Panc1 (cell line): ENCODE results near the gene ADGRB3. TPM values are rescaled to one million over a fixed set of nuclear protein-coding genes. Genes with fewer than 3 reads are reported as not detected.

Source experiments
- ATAC-seq: fragments of 200-7000 bp; cut with Tn5 transposase; 2 replicates; pipeline ENCODE4 v1.9.1; 2020; ENCODE audit warnings: mild to moderate bottlenecking, moderate library complexity
- BruUV-seq: library from RNA; stranded (reverse); fragments of 400-500 nt; replicated peaks from 2 replicates; lab custom pipeline; 2021; lab: Mats Ljungman, UMichigan
- CTCF ChIA-PET: fragments of 300-600 bp; sonication (Branson Sonifier 250); formaldehyde crosslinking; loops from one replicate; lab custom pipeline; 2022; ENCODE audit warnings: antibody characterized with exemption; lab: Charles Lee
- POLR2A ChIA-PET: fragments of 300-600 bp; sonication (Branson Sonifier 250); formaldehyde crosslinking; loops from one replicate; lab custom pipeline; 2022; ENCODE audit warnings: antibody characterized with exemption; lab: Charles Lee
- DNase-seq: peaks from one replicate; pipeline ENCODE4 v3.0.0-alpha.2; 2010; ENCODE audit warnings: low read depth, low spot score
- H3K27ac ChIP-seq: 2 replicates; pipeline ENCODE4 v1.5.1; 2011; ENCODE audit warnings: mild to moderate bottlenecking, low read length, inconsistent platforms
- H3K27me3 ChIP-seq: fragments of 200-500 bp; sonication (Bioruptor generic); 2 replicates; pipeline ENCODE4 v1.6.0; 2014; ENCODE audit warnings: low read length, inconsistent platforms; ENCODE audit not compliant: control insufficient read depth, insufficient read depth
- H3K36me3 ChIP-seq: fragments of 200-500 bp; sonication (Bioruptor generic); 2 replicates; pipeline ENCODE4 v1.5.1; 2014; ENCODE audit warnings: inconsistent platforms, mild to moderate bottlenecking, low read length, moderate library complexity; ENCODE audit not compliant: control insufficient read depth, insufficient read depth
- H3K4me1 ChIP-seq: 2 replicates; pipeline ENCODE4 v1.5.1; 2011; ENCODE audit warnings: inconsistent platforms, mild to moderate bottlenecking, low read length, moderate library complexity; ENCODE audit not compliant: control insufficient read depth, insufficient read depth
- H3K4me3 ChIP-seq, 2 experiments: 2 replicates each; pipeline ENCODE4 v1.5.1; 2011 to 2012; ENCODE audit warnings: low read depth in 2 of 2, low read length in 2 of 2, mild to moderate bottlenecking in 2 of 2, inconsistent platforms in 1 of 2, moderate library complexity in 1 of 2
- H3K9me3 ChIP-seq: fragments of 200-500 bp; sonication (Bioruptor generic); 2 replicates; pipeline ENCODE4 v1.5.1; 2014; ENCODE audit warnings: low read depth, mild to moderate bottlenecking, inconsistent platforms, low read length, moderate library complexity; ENCODE audit not compliant: control insufficient read depth, insufficient read depth
- CTCF ChIP-seq: fragments of 450-650 bp; IDR thresholded peaks from 2 replicates; pipeline ENCODE4 v1.5.1; 2017; ENCODE audit warnings: mild to moderate bottlenecking
- POLR2AphosphoS5 ChIP-seq: IDR thresholded peaks from 2 replicates; pipeline ENCODE4 v1.6.1; 2012; ENCODE audit warnings: mild to moderate bottlenecking, low read depth, low read length, moderate library complexity
- REST ChIP-seq, 2 experiments: IDR thresholded peaks; 2 replicates each; pipeline ENCODE4 v1.6.1; 2011 to 2012; ENCODE audit warnings: low read depth in 2 of 2, control low read depth in 1 of 2, low read length in 1 of 2, mild to moderate bottlenecking in 1 of 2, moderate library complexity in 1 of 2; ENCODE audit not compliant: insufficient read depth in 1 of 2
- SIN3A ChIP-seq: IDR thresholded peaks from 2 replicates; pipeline ENCODE4 v1.6.1; 2012; ENCODE audit warnings: low read depth, mild to moderate bottlenecking, low read length, moderate library complexity, borderline replicate concordance; ENCODE audit not compliant: insufficient read depth
- TCF7L2 ChIP-seq: IDR thresholded peaks from 2 replicates; pipeline ENCODE4 v1.6.1; 2011; ENCODE audit warnings: mild to moderate bottlenecking, low read depth, low read length, inconsistent platforms
- in situ Hi-C: cut with HindIII; loops from 2 replicates; pipeline ENCODE4 v1.10.0; 2016; ENCODE audit warnings: low sequenced_read_pairs, low pct_unique_long_range_greater_than_20kb
- intact Hi-C: fragments of 100-400 bp; cut with micrococcal nuclease; formaldehyde crosslinking; loops from one replicate; pipeline ENCODE4 v1.10.0; 2022; ENCODE audit not compliant: unreplicated experiment
- total RNA-seq: library from RNA; stranded (reverse); gene quantifications from one replicate; pipeline ENCODE4 v1.2.1, GENCODE V29; 2021; ENCODE audit not compliant: unreplicated experiment

Gene ADGRB3
- total RNA-seq, 1 experiment from 2014 or later = 0.10 TPM

GRCh38 chr6:68732423-68732822, 97.3 kb downstream of the ADGRB3 start:
- no peaks in the 10 kb centered on the region for H3K27me3 ChIP-seq
- no peaks in the 10 kb centered on the region; the same call in 1 of the 2 replicates for H3K9me3 ChIP-seq
- in situ Hi-C loops (no loop called here), intact Hi-C loops (no loop called here)
- no peaks in the 10 kb centered on the region for H3K4me1 ChIP-seq
- DNase-seq (no peak), ATAC-seq (no peak)
- BruUV-seq = no TSS peak
- H3K36me3 ChIP-seq = no peaks in the 10 kb centered on the region
- no peak overlapping the region for H3K27ac ChIP-seq
- ChIA-PET POLR2A (no interaction called here), CTCF (no interaction called here)
- no peak overlapping the region for H3K4me3 ChIP-seq
- TF ChIP-seq REST (IDR thresholded peaks at IDR 0.05; ENCODE audit: insufficient read depth in 1 of 2, low read depth in 2 of 2, low read length in 1 of 2) (no peak), CTCF (no peak), TCF7L2 (no peak), POLR2AphosphoS5 (no peak), SIN3A (no peak)

- DNase-seq (no peak), ATAC-seq (no peak)
- no peak for TF ChIP-seq SIN3A
- ChIA-PET POLR2A (no interaction called here), CTCF (no interaction called here)
- no TSS peak for BruUV-seq
- in situ Hi-C loops = no loop called here
- Histone ChIP-seq H3K4me3 (no peak overlapping the region), H3K4me1 (no peaks in the 10 kb centered on the region), H3K9me3 (no peaks in the 10 kb centered on the region; the same call in 1 of the 2 replicates), H3K27me3 (no peaks in the 10 kb centered on the region), H3K27ac (no peak overlapping the region), H3K36me3 (no peaks in the 10 kb centered on the region)
- intact Hi-C loops = no loop called here
Observed at GRCh38 chr6:68735866-68736265, 100.8 kb downstream of the ADGRB3 start.

- ChIA-PET POLR2A (no interaction called here), CTCF (no interaction called here)
- in situ Hi-C loops = no loop called here
- DNase-seq (no peak), ATAC-seq (no peak)
- Histone ChIP-seq H3K4me3 (no peak overlapping the region), H3K4me1 (no peaks in the 10 kb centered on the region), H3K9me3 (no peaks in the 10 kb centered on the region; the same call in 1 of the 2 replicates), H3K36me3 (no peaks in the 10 kb centered on the region), H3K27me3 (no peaks in the 10 kb centered on the region), H3K27ac (no peak overlapping the region)
- TF ChIP-seq CTCF = no peak
- TF ChIP-seq TCF7L2 = no peak
- TF ChIP-seq SIN3A = no peak
- intact Hi-C loops = no loop called here
- no TSS peak for BruUV-seq
Observed at GRCh38 chr6:68737061-68737460, 102.0 kb downstream of the ADGRB3 start.
